Loucy (cell line): ENCODE results near the gene CTNNA2.

Source experiments
- CTCF ChIP-seq: fragments of 200-600 bp; sonication (generic); conservative IDR thresholded peaks from 2 replicates; pipeline ENCODE4 v1.5.1; 2014; ENCODE audit warnings: mild to moderate bottlenecking, antibody characterized with exemption, low read length
- EZH2phosphoT487 ChIP-seq: fragments of 200-600 bp; IDR thresholded peaks from 2 replicates; pipeline ENCODE4 v1.6.1; 2018; ENCODE audit warnings: antibody characterized with exemption, mild to moderate bottlenecking, moderate library complexity, borderline replicate concordance

GRCh38 chr2:79796641-79797040 is 283.8 kb downstream of the CTNNA2 start:
- no peak for TF ChIP-seq CTCF
- no peak for TF ChIP-seq EZH2phosphoT487
